KMS-11 (cell line): Measurements from ENCODE around the gene CHST8.

Source experiments
- H2AFZ ChIP-seq: fragments of 200-600 bp; sonication (generic); 2 replicates; pipeline ENCODE4 v1.6.1; 2016; ENCODE audit warnings: antibody characterized with exemption, mixed run types, low read depth
- H3K27ac ChIP-seq: fragments of 200-600 bp; sonication (generic); 2 replicates; pipeline ENCODE4 v1.6.1; 2016; ENCODE audit warnings: mild to moderate bottlenecking, mixed run types
- H3K27me3 ChIP-seq: fragments of 200-600 bp; sonication (generic); 2 replicates; pipeline ENCODE4 v1.6.1; 2017; ENCODE audit warnings: mild to moderate bottlenecking, low read depth, mixed run types, moderate library complexity; ENCODE audit not compliant: insufficient read depth
- H3K36me3 ChIP-seq: fragments of 200-600 bp; sonication (generic); 2 replicates; pipeline ENCODE4 v1.6.1; 2017; ENCODE audit warnings: mild to moderate bottlenecking, mixed run types; ENCODE audit not compliant: insufficient read depth
- H3K4me1 ChIP-seq: fragments of 200-600 bp; sonication (generic); 2 replicates; pipeline ENCODE4 v1.6.1; 2016; ENCODE audit warnings: mild to moderate bottlenecking, low read depth, mixed run types; ENCODE audit not compliant: poor library complexity, severe bottlenecking
- H3K4me2 ChIP-seq: fragments of 200-600 bp; sonication (generic); 2 replicates; pipeline ENCODE4 v1.7.0; 2016; ENCODE audit warnings: mild to moderate bottlenecking, mixed run types
- H3K4me3 ChIP-seq: fragments of 200-600 bp; sonication (generic); IDR thresholded peaks from 2 replicates; pipeline ENCODE4 v1.6.1; 2017; ENCODE audit warnings: low read depth, low read length, mixed read lengths; ENCODE audit not compliant: insufficient read depth
- H3K79me2 ChIP-seq: fragments of 200-600 bp; sonication (generic); 2 replicates; pipeline ENCODE4 v1.6.1; 2016; ENCODE audit warnings: low read depth, mixed run types; ENCODE audit not compliant: insufficient read depth
- H3K9ac ChIP-seq: fragments of 200-600 bp; sonication (generic); 2 replicates; pipeline ENCODE4 v1.6.1; 2016; ENCODE audit warnings: mild to moderate bottlenecking, mixed run types
- H4K20me1 ChIP-seq: fragments of 200-600 bp; sonication (generic); 2 replicates; pipeline ENCODE4 v1.6.1; 2016; ENCODE audit warnings: mild to moderate bottlenecking, mixed run types; ENCODE audit not compliant: insufficient read depth
- TF ChIP-seq, protein P1 (sequence below): fragments of 200-600 bp; sonication (generic); conservative IDR thresholded peaks from 2 replicates; pipeline ENCODE4 v1.6.1; 2017; ENCODE audit warnings: low read depth, mild to moderate bottlenecking, antibody characterized with exemption, low read length, moderate library complexity, mixed read lengths

CHST8 gene

DNA sequence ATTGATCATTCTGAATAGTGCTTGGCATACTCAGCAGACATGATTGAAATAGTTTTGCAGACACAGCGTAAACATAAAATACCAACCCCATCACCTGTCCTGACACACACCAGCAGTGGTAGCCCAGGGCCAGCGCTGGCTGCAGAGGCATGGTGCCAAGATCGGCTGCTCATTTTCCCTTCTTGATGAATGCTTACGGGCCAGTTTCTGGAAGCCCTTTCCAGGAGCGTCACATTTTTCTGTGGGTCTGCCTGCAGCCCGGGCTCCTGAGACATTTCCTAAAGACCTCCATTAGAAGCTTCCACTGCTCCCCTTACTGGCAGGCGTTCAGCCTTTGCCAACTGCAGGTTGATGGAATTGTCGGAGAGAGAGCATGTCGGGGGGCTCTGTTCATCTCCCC is 48.6 kb downstream of the CHST8 start:
- H4K20me1 ChIP-seq = no peaks in the 10 kb centered on the region
- peaks cover 3% of the 10 kb centered on the region; the same call in 1 of the 2 replicates for H3K27me3 ChIP-seq
- H3K9ac ChIP-seq = no peak overlapping the region
- no peak overlapping the region for H3K27ac ChIP-seq
- no peak overlapping the region for H3K4me2 ChIP-seq
- TF ChIP-seq, protein P1, sequence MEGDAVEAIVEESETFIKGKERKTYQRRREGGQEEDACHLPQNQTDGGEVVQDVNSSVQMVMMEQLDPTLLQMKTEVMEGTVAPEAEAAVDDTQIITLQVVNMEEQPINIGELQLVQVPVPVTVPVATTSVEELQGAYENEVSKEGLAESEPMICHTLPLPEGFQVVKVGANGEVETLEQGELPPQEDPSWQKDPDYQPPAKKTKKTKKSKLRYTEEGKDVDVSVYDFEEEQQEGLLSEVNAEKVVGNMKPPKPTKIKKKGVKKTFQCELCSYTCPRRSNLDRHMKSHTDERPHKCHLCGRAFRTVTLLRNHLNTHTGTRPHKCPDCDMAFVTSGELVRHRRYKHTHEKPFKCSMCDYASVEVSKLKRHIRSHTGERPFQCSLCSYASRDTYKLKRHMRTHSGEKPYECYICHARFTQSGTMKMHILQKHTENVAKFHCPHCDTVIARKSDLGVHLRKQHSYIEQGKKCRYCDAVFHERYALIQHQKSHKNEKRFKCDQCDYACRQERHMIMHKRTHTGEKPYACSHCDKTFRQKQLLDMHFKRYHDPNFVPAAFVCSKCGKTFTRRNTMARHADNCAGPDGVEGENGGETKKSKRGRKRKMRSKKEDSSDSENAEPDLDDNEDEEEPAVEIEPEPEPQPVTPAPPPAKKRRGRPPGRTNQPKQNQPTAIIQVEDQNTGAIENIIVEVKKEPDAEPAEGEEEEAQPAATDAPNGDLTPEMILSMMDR = no peak
- H3K36me3 ChIP-seq = no peaks in the 10 kb centered on the region
- no peak overlapping the region for H3K4me3 ChIP-seq
- H3K4me1 ChIP-seq = no peaks in the 10 kb centered on the region
- H3K79me2 ChIP-seq = no peaks in the 10 kb centered on the region
- no peak overlapping the region for H2AFZ ChIP-seq

DNA sequence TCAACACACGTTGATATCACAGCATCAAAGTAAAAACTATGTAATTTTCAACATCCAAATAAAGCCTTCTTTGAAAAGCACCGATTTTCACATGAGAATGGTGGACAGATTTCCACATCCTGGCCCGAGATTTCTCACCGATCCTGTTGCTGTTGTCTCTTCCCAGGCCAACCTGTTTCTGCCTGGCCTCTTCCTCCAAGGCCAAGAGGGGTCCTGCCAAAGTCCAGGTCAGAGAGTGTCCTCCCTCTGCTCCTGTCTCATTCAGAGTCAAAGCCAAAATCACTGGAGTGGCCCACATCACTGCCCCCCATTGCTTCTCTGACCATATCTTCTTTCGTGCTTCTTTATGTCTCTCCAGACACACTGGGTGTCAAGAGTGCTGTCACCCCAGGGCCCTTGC is 49.5 kb downstream of the CHST8 start:
- H3K79me2 ChIP-seq = no peaks in the 10 kb centered on the region
- H3K9ac ChIP-seq = no peak overlapping the region
- no peak overlapping the region for H3K4me3 ChIP-seq
- TF ChIP-seq, protein P1 = no peak
- H3K36me3 ChIP-seq = no peaks in the 10 kb centered on the region
- H3K27me3 ChIP-seq = peaks cover 3% of the 10 kb centered on the region; the same call in 1 of the 2 replicates
- no peak overlapping the region for H3K4me2 ChIP-seq
- no peak overlapping the region for H3K27ac ChIP-seq
- no peaks in the 10 kb centered on the region for H4K20me1 ChIP-seq
- H2AFZ ChIP-seq = no peak overlapping the region
- H3K4me1 ChIP-seq = no peaks in the 10 kb centered on the region

DNA sequence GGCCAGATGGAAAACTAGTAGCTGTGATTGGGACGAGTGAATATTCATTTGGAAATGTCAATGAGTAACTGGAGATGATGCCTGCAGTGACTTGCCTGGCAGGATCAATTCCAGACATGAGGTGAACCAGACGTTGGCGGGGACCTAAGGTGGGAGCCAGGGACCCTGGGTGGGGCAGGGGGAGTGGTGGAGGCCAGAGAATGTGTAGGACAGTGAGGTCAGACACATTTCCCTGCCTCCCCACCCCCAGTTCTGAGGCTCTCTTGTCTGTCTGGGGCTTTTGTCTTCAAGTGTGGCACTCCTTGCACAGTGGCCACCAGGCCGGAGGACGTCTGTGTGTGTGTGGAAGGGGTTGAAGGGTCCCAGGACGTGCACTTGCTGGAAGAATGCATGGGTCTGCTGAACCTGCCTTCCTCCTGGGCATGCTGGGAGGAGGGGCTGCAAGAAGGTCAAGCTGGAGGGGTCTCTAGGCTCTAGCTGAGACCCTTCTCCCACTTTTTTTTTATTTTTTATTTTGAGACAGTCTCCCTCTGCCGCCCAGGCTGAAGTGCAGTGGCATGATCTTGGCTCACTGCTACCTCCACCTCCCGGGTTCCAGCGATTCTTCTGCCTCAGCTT is 51.6 kb downstream of the CHST8 start:
- H3K4me2 ChIP-seq = no peak overlapping the region
- H3K9ac ChIP-seq = no peak overlapping the region
- no peaks in the 10 kb centered on the region for H3K36me3 ChIP-seq
- H3K27ac ChIP-seq = no peak overlapping the region
- peaks cover 3% of the 10 kb centered on the region; the same call in 1 of the 2 replicates for H3K27me3 ChIP-seq
- H2AFZ ChIP-seq = no peak overlapping the region
- no peak overlapping the region for H3K4me3 ChIP-seq
- H4K20me1 ChIP-seq = no peaks in the 10 kb centered on the region
- TF ChIP-seq, protein P1 = no peak
- H3K4me1 ChIP-seq = no peaks in the 10 kb centered on the region
- no peaks in the 10 kb centered on the region for H3K79me2 ChIP-seq

DNA sequence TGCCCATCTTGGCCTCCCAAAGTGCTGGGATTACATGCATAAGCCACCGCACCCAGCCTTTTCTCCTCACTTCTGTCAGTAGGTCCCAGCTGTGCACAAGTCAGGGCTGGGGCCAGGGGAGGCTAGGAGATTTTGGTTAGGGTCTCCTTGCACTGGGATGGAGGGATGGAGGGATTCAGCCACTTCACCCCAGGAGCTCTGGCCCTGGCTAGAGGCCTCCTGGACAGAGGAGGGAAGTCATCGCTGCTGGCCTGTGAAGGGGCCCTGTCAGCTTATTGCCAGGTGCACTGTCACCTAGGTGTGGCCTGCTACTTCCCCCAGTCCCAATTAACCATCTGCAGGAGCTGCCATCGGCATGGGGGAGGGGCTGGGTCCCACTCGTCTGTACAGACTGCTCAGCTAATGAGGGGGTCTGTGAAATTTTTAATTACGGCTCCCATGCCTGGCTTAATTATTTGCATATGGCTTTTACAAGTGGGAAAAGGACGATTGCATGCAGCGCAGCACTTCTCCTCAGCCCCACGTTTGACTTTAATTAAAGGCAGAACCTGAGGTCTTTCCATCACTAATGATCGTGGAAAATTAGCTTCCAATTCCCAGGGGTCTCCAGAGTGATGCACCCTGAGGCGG is 52.4 kb downstream of the CHST8 start:
- H4K20me1 ChIP-seq = no peaks in the 10 kb centered on the region
- H2AFZ ChIP-seq = no peak overlapping the region
- H3K27ac ChIP-seq = no peak overlapping the region
- H3K9ac ChIP-seq = no peak overlapping the region
- TF ChIP-seq, protein P1 = no peak
- H3K79me2 ChIP-seq = no peaks in the 10 kb centered on the region
- no peak overlapping the region for H3K4me2 ChIP-seq
- H3K27me3 ChIP-seq = 0 out of 2 replicates have a peak, but pooled peaks cover 3% of the 10 kb centered on the region
- no peaks in the 10 kb centered on the region for H3K4me1 ChIP-seq
- no peaks in the 10 kb centered on the region for H3K36me3 ChIP-seq
- no peak overlapping the region for H3K4me3 ChIP-seq
